ENCODE measurements around the gene TSHR. TPM values are rescaled to one million over a fixed set of nuclear protein-coding genes. Genes with fewer than 3 reads are reported as not detected.
A peak's percentile ranks its signal among the peaks of the same experiment; 100 is the strongest.

The TSHR gene
- total RNA-seq, 1 donor from 2014 or later = not detected

GRCh38 chr14:80954687-80955299 lies 628 bp upstream of the TSHR start:
- H3K27me3 ChIP-seq (ENCODE audit: control insufficient read depth, insufficient read depth, low read length) = peaks cover 6% of the 10 kb centered on the region
- peak overlapping the region; percentile 44 for H3K4me3 ChIP-seq (ENCODE audit: low read depth, low read length)
- no peak for DNase-seq (ENCODE audit: low read depth)
- no peaks in the 10 kb centered on the region for H3K36me3 ChIP-seq (ENCODE audit: control insufficient read depth, insufficient read depth, low read length)
- TF ChIP-seq, protein P1, sequence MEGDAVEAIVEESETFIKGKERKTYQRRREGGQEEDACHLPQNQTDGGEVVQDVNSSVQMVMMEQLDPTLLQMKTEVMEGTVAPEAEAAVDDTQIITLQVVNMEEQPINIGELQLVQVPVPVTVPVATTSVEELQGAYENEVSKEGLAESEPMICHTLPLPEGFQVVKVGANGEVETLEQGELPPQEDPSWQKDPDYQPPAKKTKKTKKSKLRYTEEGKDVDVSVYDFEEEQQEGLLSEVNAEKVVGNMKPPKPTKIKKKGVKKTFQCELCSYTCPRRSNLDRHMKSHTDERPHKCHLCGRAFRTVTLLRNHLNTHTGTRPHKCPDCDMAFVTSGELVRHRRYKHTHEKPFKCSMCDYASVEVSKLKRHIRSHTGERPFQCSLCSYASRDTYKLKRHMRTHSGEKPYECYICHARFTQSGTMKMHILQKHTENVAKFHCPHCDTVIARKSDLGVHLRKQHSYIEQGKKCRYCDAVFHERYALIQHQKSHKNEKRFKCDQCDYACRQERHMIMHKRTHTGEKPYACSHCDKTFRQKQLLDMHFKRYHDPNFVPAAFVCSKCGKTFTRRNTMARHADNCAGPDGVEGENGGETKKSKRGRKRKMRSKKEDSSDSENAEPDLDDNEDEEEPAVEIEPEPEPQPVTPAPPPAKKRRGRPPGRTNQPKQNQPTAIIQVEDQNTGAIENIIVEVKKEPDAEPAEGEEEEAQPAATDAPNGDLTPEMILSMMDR (IDR thresholded peaks at IDR 0.05; ENCODE audit: insufficient read depth, low read length, poor library complexity, severe bottlenecking) = peak; percentile 74

DNA sequence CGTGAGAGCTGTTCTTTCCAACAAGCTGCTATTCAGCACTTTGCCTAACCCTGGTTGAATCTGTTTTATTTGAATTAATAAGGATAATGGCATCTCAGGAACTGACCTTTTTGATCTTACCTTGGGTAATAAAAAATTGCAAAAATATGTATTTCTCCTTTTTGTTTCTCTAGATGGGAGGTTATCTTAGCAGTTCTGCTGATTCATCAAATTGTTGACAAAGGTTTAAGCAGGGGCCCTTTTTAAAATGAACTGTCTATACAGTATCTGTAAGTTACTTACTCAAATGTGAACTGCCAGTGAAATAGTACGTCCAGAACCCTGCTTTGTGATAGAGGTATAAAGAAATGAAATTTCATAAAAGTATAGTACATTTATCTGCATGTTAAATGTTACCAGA lies 681 bp downstream of the TSHR start:
- Histone ChIP-seq H3K4me3 (ENCODE audit: low read depth, low read length) (no peak overlapping the region), H3K27me3 (ENCODE audit: control insufficient read depth, insufficient read depth, low read length) (peaks cover 6% of the 10 kb centered on the region), H3K36me3 (ENCODE audit: control insufficient read depth, insufficient read depth, low read length) (no peaks in the 10 kb centered on the region)
- TF ChIP-seq, protein P1 (IDR thresholded peaks at IDR 0.05; ENCODE audit: insufficient read depth, low read length, poor library complexity, severe bottlenecking) = no peak
- no peak for DNase-seq (ENCODE audit: low read depth)

DNA sequence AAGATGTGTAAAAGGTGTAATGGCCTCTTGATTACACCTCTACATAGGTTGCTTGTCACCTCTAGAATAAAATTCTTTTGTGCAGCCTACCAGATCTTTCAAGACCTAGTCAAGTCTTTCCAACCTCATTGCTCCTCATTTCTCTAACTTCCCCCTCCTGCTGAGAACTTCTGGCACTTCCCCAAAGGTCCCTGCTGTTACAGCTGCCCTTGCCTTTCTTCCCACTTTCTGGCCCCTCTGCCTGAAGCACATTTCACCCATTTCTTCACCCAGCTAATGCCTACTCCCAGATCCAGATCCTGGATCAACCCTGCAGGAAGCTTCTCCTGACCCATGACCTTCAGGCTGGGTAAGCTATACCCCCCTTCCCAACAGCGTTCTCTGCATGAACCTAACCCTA lies 1.5 kb downstream of the TSHR start:
- Histone ChIP-seq H3K4me3 (ENCODE audit: low read depth, low read length) (no peak overlapping the region), H3K36me3 (ENCODE audit: control insufficient read depth, insufficient read depth, low read length) (no peaks in the 10 kb centered on the region), H3K27me3 (ENCODE audit: control insufficient read depth, insufficient read depth, low read length) (peaks cover 6% of the 10 kb centered on the region)
- TF ChIP-seq, protein P1 (IDR thresholded peaks at IDR 0.05; ENCODE audit: insufficient read depth, low read length, poor library complexity, severe bottlenecking) = no peak
- no peak for DNase-seq (ENCODE audit: low read depth)

- no peak for DNase-seq (ENCODE audit: low read depth)
- Histone ChIP-seq H3K27me3 (ENCODE audit: control insufficient read depth, insufficient read depth, low read length) (peaks cover 6% of the 10 kb centered on the region), H3K36me3 (ENCODE audit: control insufficient read depth, insufficient read depth, low read length) (no peaks in the 10 kb centered on the region), H3K4me3 (ENCODE audit: low read depth, low read length) (no peak overlapping the region)
- TF ChIP-seq, protein P1 (IDR thresholded peaks at IDR 0.05; ENCODE audit: insufficient read depth, low read length, poor library complexity, severe bottlenecking) = no peak
These were observed 2.2 kb downstream of the TSHR start for GRCh38 chr14:80957613-80958012.

DNA sequence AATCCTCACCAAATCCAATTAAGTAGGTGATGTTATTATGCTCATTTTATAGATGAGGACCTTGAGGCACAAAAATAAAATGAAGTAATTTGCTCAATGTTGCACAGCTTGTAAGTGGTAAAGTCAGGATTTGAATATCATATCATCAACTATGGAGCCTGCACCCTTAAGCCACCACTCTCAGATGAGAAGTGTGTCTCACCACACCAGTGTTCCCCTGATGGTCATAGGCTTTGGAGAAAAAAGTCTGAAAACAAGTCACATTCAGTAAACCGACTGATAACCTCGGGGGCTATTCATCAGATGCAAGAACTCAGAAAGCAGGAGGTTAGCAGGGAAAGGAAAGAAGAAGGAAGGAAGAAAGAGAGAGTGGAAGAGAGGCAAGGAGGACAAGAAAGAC lies 2.8 kb downstream of the TSHR start:
- Histone ChIP-seq H3K27me3 (ENCODE audit: control insufficient read depth, insufficient read depth, low read length) (peaks cover 6% of the 10 kb centered on the region), H3K4me3 (ENCODE audit: low read depth, low read length) (no peak overlapping the region), H3K36me3 (ENCODE audit: control insufficient read depth, insufficient read depth, low read length) (no peaks in the 10 kb centered on the region)
- no peak for DNase-seq (ENCODE audit: low read depth)
- TF ChIP-seq, protein P1 (IDR thresholded peaks at IDR 0.05; ENCODE audit: insufficient read depth, low read length, poor library complexity, severe bottlenecking) = no peak

DNA sequence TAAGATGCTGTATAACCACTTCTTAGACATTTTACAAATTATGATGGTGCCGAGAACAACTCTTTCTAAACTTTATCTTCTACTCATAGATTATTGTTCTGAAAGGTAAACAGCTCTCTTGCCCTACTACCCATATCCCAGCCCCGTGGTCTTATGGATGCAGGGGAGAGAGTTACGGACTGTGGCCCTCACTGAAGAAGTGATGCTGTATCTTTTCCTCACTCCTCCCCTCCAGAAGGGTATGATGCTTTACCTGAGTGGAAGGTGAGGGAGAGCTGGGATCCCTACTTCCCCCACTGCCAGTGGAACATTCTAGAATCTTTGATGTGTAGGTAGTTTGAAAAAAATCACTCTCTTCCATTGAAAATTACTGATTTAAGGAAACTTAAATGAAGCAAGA lies 3.5 kb downstream of the TSHR start:
- TF ChIP-seq, protein P1 (IDR thresholded peaks at IDR 0.05; ENCODE audit: insufficient read depth, low read length, poor library complexity, severe bottlenecking) = no peak
- H3K4me3 ChIP-seq (ENCODE audit: low read depth, low read length) = no peak overlapping the region

More for the DNA sequence above, 3.5 kb downstream of the TSHR start:
- H3K36me3 ChIP-seq (ENCODE audit: control insufficient read depth, insufficient read depth, low read length) = no peaks in the 10 kb centered on the region
- H3K27me3 ChIP-seq (ENCODE audit: control insufficient read depth, insufficient read depth, low read length) = peaks cover 6% of the 10 kb centered on the region
- no peak for DNase-seq (ENCODE audit: low read depth)
